ENCODE measurements around the gene STAT1.

- TF ChIP-seq CTCF (IDR thresholded peaks at IDR 0.05 in 2 of 3, conservative IDR thresholded peaks at IDR 0.05 in 1 of 3; ENCODE audit: borderline replicate concordance in 1 of 3, insufficient read depth in 1 of 3, low read depth in 2 of 3, low read length in 2 of 3) (no peak), EZH2 (IDR thresholded peaks at IDR 0.05) (no peak), POLR2A (IDR thresholded peaks at IDR 0.05; ENCODE audit: borderline replicate concordance, extremely low read depth, insufficient read depth, insufficient read length) (no peak), ZFX (IDR thresholded peaks at IDR 0.05) (no peak), YY1 (IDR thresholded peaks at IDR 0.05; ENCODE audit: extremely low read depth, insufficient replicate concordance, low read depth, low read length) (no peak), JUND (IDR thresholded peaks at IDR 0.05) (no peak), TCF7L2 (IDR thresholded peaks at IDR 0.05; ENCODE audit: borderline replicate concordance, extremely low read depth, insufficient read depth, insufficient read length) (no peak), ZNF274 (IDR thresholded peaks at IDR 0.05; ENCODE audit: low read depth, low read length) (no peak), ELF1 (IDR thresholded peaks at IDR 0.05; ENCODE audit: borderline replicate concordance, low read depth) (no peak)
- TF ChIP-seq, protein P1, sequence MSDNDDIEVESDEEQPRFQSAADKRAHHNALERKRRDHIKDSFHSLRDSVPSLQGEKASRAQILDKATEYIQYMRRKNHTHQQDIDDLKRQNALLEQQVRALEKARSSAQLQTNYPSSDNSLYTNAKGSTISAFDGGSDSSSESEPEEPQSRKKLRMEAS (IDR thresholded peaks at IDR 0.05): no peak
Measured at GRCh38 chr2:190988910-190989309, 25.1 kb downstream of the STAT1 start.

Measured in HCT116 (cell line).